RKO (cell line): ENCODE data around the gene MTPN.

Experiments used
- DNase-seq: peaks from one replicate; pipeline ENCODE4 v3.0.0-alpha.2; 2016; ENCODE audit warnings: low spot score

MTPN gene

GRCh38 chr7:135884495-135885232, 92.5 kb downstream of the MTPN start:
- no peak for DNase-seq

- no peak for DNase-seq
Observed at GRCh38 chr7:135879233-135879632, 97.9 kb downstream of the MTPN start.

- DNase-seq: no peak
Observed at GRCh38 chr7:135878284-135878683, 98.9 kb downstream of the MTPN start.

- peak; percentile 45 for DNase-seq
Observed at GRCh38 chr7:135877805-135878204, 99.4 kb downstream of the MTPN start.
